WTC11 (cell line): ENCODE measurements around the gene DZANK1. TPM values are rescaled to one million over a fixed set of nuclear protein-coding genes. Genes with fewer than 3 reads are reported as not detected.

ENCODE experiments used
- ATAC-seq: fragments of 200-7000 bp; cut with Tn5 transposase; 2 replicates; pipeline ENCODE4 v1.10.0; 2021; ENCODE audit warnings: mild to moderate bottlenecking, moderate library complexity
- CTCF ChIA-PET: fragments of 300-600 bp; sonication (Branson Sonifier 250); formaldehyde crosslinking; loops from one replicate; lab custom pipeline; 2021; ENCODE audit warnings: antibody characterized with exemption; lab: Charles Lee
- POLR2A ChIA-PET: fragments of 350-600 bp; sonication (Branson Sonifier 250); formaldehyde crosslinking; loops from one replicate; lab custom pipeline; 2021; ENCODE audit warnings: antibody characterized with exemption; lab: Charles Lee
- DNase-seq: peaks from one replicate; pipeline ENCODE4 v3.0.0; 2021; ENCODE audit warnings: low spot score
- H3K27ac Mint-ChIP-seq: 2 replicates; pipeline ENCODE4 v1.8.0; 2021; ENCODE audit warnings: mixed read lengths
- H3K27me3 Mint-ChIP-seq: 2 replicates; pipeline ENCODE4 v1.8.0; 2021; ENCODE audit warnings: low read depth, mild to moderate bottlenecking, moderate library complexity, mixed read lengths
- H3K36me3 Mint-ChIP-seq: 2 replicates; pipeline ENCODE4 v1.8.0; 2021; ENCODE audit warnings: mixed read lengths
- H3K4me1 Mint-ChIP-seq: 2 replicates; pipeline ENCODE4 v1.8.0; 2022; ENCODE audit warnings: mixed read lengths
- H3K4me3 Mint-ChIP-seq: 2 replicates; pipeline ENCODE4 v1.8.0; 2021; ENCODE audit warnings: mild to moderate bottlenecking, moderate library complexity, mixed read lengths
- H3K9me3 Mint-ChIP-seq: 2 replicates; pipeline ENCODE4 v1.8.0; 2021; ENCODE audit warnings: mixed read lengths
- ATF2 ChIP-seq: sonication (generic); formaldehyde crosslinking; IDR thresholded peaks from 2 replicates; pipeline ENCODE4 v1.8.1; 2022; ENCODE audit warnings: low read depth, missing genetic modification reagents, borderline replicate concordance
- CBFB ChIP-seq: sonication (generic); formaldehyde crosslinking; IDR thresholded peaks from 2 replicates; pipeline ENCODE4 v1.8.1; 2022; ENCODE audit warnings: mild to moderate bottlenecking, low read depth, missing genetic modification reagents
- ESRRA ChIP-seq: sonication (generic); formaldehyde crosslinking; IDR thresholded peaks from 2 replicates; pipeline ENCODE4 v1.8.1; 2022; ENCODE audit warnings: mild to moderate bottlenecking, missing genetic modification reagents, borderline replicate concordance
- ETV6 ChIP-seq: sonication (generic); formaldehyde crosslinking; IDR thresholded peaks from 2 replicates; pipeline ENCODE4 v1.8.1; 2022; ENCODE audit warnings: mild to moderate bottlenecking, missing genetic modification reagents
- FOXJ3 ChIP-seq: sonication (generic); formaldehyde crosslinking; IDR thresholded peaks from 2 replicates; pipeline ENCODE4 v1.9.0; 2021; ENCODE audit warnings: missing genetic modification reagents, mild to moderate bottlenecking, borderline replicate concordance
- IRF2 ChIP-seq: sonication (generic); formaldehyde crosslinking; IDR thresholded peaks from 2 replicates; pipeline ENCODE4 v1.8.0; 2022; ENCODE audit warnings: low read depth, missing genetic modification reagents, borderline replicate concordance
- MLX ChIP-seq: sonication (generic); formaldehyde crosslinking; IDR thresholded peaks from 2 replicates; pipeline ENCODE4 v1.8.1; 2023; ENCODE audit warnings: mild to moderate bottlenecking, missing genetic modification reagents, moderate library complexity
- SOX15 ChIP-seq: fragments of 250-450 bp; sonication (Bioruptor Pico); IDR thresholded peaks from 2 replicates; pipeline ENCODE4 v1.9.0; 2021; ENCODE audit warnings: mild to moderate bottlenecking
- USF1 ChIP-seq: sonication (generic); formaldehyde crosslinking; IDR thresholded peaks from 2 replicates; pipeline ENCODE4 v1.8.0; 2022; ENCODE audit warnings: mild to moderate bottlenecking, missing genetic modification reagents
- USF2 ChIP-seq: sonication (generic); formaldehyde crosslinking; IDR thresholded peaks from 2 replicates; pipeline ENCODE4 v1.8.1; 2023; ENCODE audit warnings: mild to moderate bottlenecking, missing genetic modification reagents, moderate library complexity
- ZBTB43 ChIP-seq: sonication (generic); formaldehyde crosslinking; IDR thresholded peaks from 2 replicates; pipeline ENCODE4 v1.8.1; 2023; ENCODE audit warnings: mild to moderate bottlenecking, missing genetic modification reagents
- ZMAT4 ChIP-seq: fragments of 250-450 bp; sonication (Bioruptor Pico); IDR thresholded peaks from 2 replicates; pipeline ENCODE4 v1.9.0; 2021; ENCODE audit warnings: mild to moderate bottlenecking
- ZNF281 ChIP-seq: sonication (generic); formaldehyde crosslinking; IDR thresholded peaks from 2 replicates; pipeline ENCODE4 v1.8.0; 2023; ENCODE audit warnings: mild to moderate bottlenecking, missing genetic modification reagents
- ZNF423 ChIP-seq: fragments of 250-450 bp; sonication (Bioruptor Pico); IDR thresholded peaks from 2 replicates; pipeline ENCODE4 v2.1.2; 2022; ENCODE audit warnings: mild to moderate bottlenecking, moderate library complexity
- ZNF512 ChIP-seq: sonication (generic); formaldehyde crosslinking; IDR thresholded peaks from 2 replicates; pipeline ENCODE4 v1.8.1; 2022; ENCODE audit warnings: missing genetic modification reagents, borderline replicate concordance
- ZNF532 ChIP-seq: fragments of 250-450 bp; sonication (Bioruptor Pico); IDR thresholded peaks from 2 replicates; pipeline ENCODE4 v1.9.0; 2021; ENCODE audit warnings: mild to moderate bottlenecking, borderline replicate concordance
- ZSCAN18 ChIP-seq: fragments of 250-450 bp; sonication (Bioruptor Pico); IDR thresholded peaks from 2 replicates; pipeline ENCODE4 v2.1.2; 2022; ENCODE audit warnings: mild to moderate bottlenecking, moderate library complexity
- total RNA-seq: library from RNA; stranded (reverse); gene quantifications from 3 replicates; pipeline ENCODE4 v1.2.3, GENCODE V29; 2021

The DZANK1 gene
- total RNA-seq, 1 experiment from 2014 or later: 6.1 TPM

GRCh38 chr20:18497603-18498002 lies 30.8 kb upstream of the DZANK1 start (continued):
- TF ChIP-seq ATF2 (CRISPR knock-in tag): no peak
- no peak for TF ChIP-seq ZMAT4 (CRISPR knock-in tag)
- no peak for TF ChIP-seq SOX15
- TF ChIP-seq USF1 (CRISPR knock-in tag): no peak
- TF ChIP-seq, all 79 proteins: peak for 0

GRCh38 chr20:18496740-18497592 lies 30.1 kb upstream of the DZANK1 start, which contains the start of gene RBBP9:
TSS of gene RBBP9 (minus strand) at chr20:18497225. CDS start at chr20:18497167, 58 bp downstream.
- Mint-ChIP-seq H3K36me3 (peaks cover 14% of the 10 kb centered on the region), H3K27me3 (no peaks in the 10 kb centered on the region; the same call in 1 of the 2 replicates), H3K4me3 (peak within 1 kb of the TSS; percentile 98), H3K4me1 (peaks cover 12% of the 10 kb centered on the region), H3K27ac (peak within 1 kb of the TSS; percentile 89), H3K9me3 (no peaks in the 10 kb centered on the region)
- ATAC-seq: peak; percentile 100
- ChIA-PET POLR2A (interaction anchor here (1.6 to 3.3 kb wide), 2 partner anchors 11 to 30 kb away, joined by 6 to 43 read pairs; partner anchors contain the start of genes DZANK1, POLR3F and SEC23B), CTCF (interaction anchor here (1.4 to 1.5 kb wide), 2 partner anchors 10 to 61 kb away, joined by 5 to 6 read pairs; no protein-coding TSS in a partner anchor)
- peak; percentile 90 for DNase-seq
- TF ChIP-seq ZNF281 (CRISPR knock-in tag) (no peak), ZBTB43 (no peak), ZNF532 (CRISPR knock-in tag) (no peak), USF2 (CRISPR knock-in tag) (peak; percentile 32; the same call in 1 of the 2 replicates), CBFB (CRISPR knock-in tag) (no peak), MLX (CRISPR knock-in tag) (no peak), ESRRA (no peak), ETV6 (peak; percentile 76; the same call in 1 of the 2 replicates), FOXJ3 (CRISPR knock-in tag) (no peak), IRF2 (no peak), ZSCAN18 (CRISPR knock-in tag) (no peak), ZNF423 (CRISPR knock-in tag) (no peak), ZNF512 (CRISPR knock-in tag) (no peak)
